OCI-LY1 (cell line): ENCODE measurements around the gene CHCHD6.

Experiments
- H2AFZ ChIP-seq: fragments of 200-600 bp; sonication (generic), shearing (Covaris generic); 2 replicates; pipeline ENCODE4 v1.6.0; 2014; ENCODE audit warnings: antibody characterized with exemption, mild to moderate bottlenecking, low read length
- H3F3A ChIP-seq: fragments of 200-600 bp; sonication (generic), shearing (Covaris generic); 2 replicates; pipeline ENCODE4 v1.6.0; 2014; ENCODE audit warnings: mild to moderate bottlenecking, antibody characterized with exemption, low read length, moderate library complexity; ENCODE audit not compliant: insufficient read depth
- H3K27ac ChIP-seq: fragments of 200-600 bp; sonication (generic); 2 replicates; pipeline ENCODE4 v1.5.1; 2014; ENCODE audit warnings: low read length, mixed run types, mild to moderate bottlenecking, low read depth; ENCODE audit not compliant: poor library complexity, severe bottlenecking
- H3K27me3 ChIP-seq: fragments of 200-600 bp; sonication (generic); 2 replicates; pipeline ENCODE4 v1.6.0; 2014; ENCODE audit warnings: antibody characterized with exemption, mild to moderate bottlenecking, low read length, moderate library complexity; ENCODE audit not compliant: insufficient read depth
- H3K36me3 ChIP-seq: fragments of 200-600 bp; sonication (generic); 2 replicates; pipeline ENCODE4 v1.6.1; 2014; ENCODE audit warnings: mild to moderate bottlenecking, antibody characterized with exemption, low read length, moderate library complexity, mixed read lengths; ENCODE audit not compliant: insufficient read depth
- H3K4me1 ChIP-seq: fragments of 200-600 bp; sonication (generic); 2 replicates; pipeline ENCODE4 v1.5.1; 2014; ENCODE audit warnings: mild to moderate bottlenecking, low read length, moderate library complexity; ENCODE audit not compliant: insufficient read depth, severe bottlenecking
- H3K4me2 ChIP-seq: fragments of 200-600 bp; sonication (generic), shearing (Covaris generic); 2 replicates; pipeline ENCODE4 v1.6.1; 2014; ENCODE audit warnings: low read length
- H3K4me3 ChIP-seq: fragments of 200-600 bp; sonication (generic); 2 replicates; pipeline ENCODE4 v1.5.1; 2014; ENCODE audit warnings: low read length, low read depth, mild to moderate bottlenecking, mixed read lengths; ENCODE audit not compliant: poor library complexity, severe bottlenecking
- H3K79me2 ChIP-seq: fragments of 200-600 bp; shearing (Covaris generic); 2 replicates; pipeline ENCODE4 v1.6.1; 2016; ENCODE audit warnings: mixed run types, low read length, mixed read lengths; ENCODE audit not compliant: insufficient read depth
- H3K9ac ChIP-seq: fragments of 200-600 bp; sonication (generic), shearing (Covaris generic); 2 replicates; pipeline ENCODE4 v1.6.1; 2014; ENCODE audit warnings: mild to moderate bottlenecking, low read length, mixed read lengths
- H3K9me2 ChIP-seq: fragments of 200-600 bp; sonication (generic), shearing (Covaris generic); 2 replicates; pipeline ENCODE4 v1.6.1; 2014; ENCODE audit warnings: low read depth, mild to moderate bottlenecking, low read length, mixed read lengths
- H3K9me3 ChIP-seq: fragments of 200-600 bp; shearing (Covaris generic); 2 replicates; pipeline ENCODE4 v1.6.1; 2014; ENCODE audit warnings: low read length, mixed read lengths
- H4K20me1 ChIP-seq: fragments of 200-600 bp; sonication (generic), shearing (Covaris generic); 2 replicates; pipeline ENCODE4 v1.6.0; 2016; ENCODE audit warnings: mild to moderate bottlenecking, low read length; ENCODE audit not compliant: insufficient read depth
- EZH2 ChIP-seq: fragments of 200-600 bp; sonication (generic), shearing (Covaris generic); IDR thresholded peaks from 2 replicates; pipeline ENCODE4 v1.8.0; 2017; ENCODE audit warnings: borderline replicate concordance, mixed run types, mild to moderate bottlenecking, antibody characterized with exemption, low read length, moderate library complexity, mixed read lengths
- TF ChIP-seq, protein P1 (sequence below): fragments of 200-600 bp; sonication (generic), shearing (Covaris generic); IDR thresholded peaks from 2 replicates; pipeline ENCODE4 v1.5.1; 2017; ENCODE audit warnings: mild to moderate bottlenecking, antibody characterized with exemption, low read length, moderate library complexity, mixed read lengths

CHCHD6 gene

DNA sequence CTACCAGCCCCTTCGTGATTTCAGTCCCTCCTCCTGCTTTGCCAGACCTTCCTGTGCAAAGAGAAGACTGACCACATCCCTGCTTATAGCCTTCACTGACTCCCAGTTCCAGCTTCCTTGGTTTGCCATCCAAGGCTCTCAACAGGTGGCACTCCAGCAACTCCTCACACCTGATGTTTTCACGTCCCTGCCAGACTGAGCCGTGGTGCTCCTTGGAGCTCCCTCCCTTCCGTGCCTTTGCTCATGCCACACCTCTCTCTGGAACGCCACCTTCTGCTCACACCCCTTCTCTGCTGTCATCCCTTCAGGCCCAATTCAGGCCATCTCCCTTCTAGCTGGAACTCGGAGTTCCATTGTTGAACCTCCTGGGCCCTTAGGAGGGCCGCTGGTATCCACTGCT is 12.0 kb downstream of the CHCHD6 start:
- Histone ChIP-seq H3K9me3 (no peaks in the 10 kb centered on the region), H3K27me3 (peaks cover 3% of the 10 kb centered on the region; the same call in 1 of the 2 replicates), H3K36me3 (no peaks in the 10 kb centered on the region), H3K9ac (no peak overlapping the region), H3K79me2 (no peaks in the 10 kb centered on the region), H4K20me1 (no peaks in the 10 kb centered on the region), H3K9me2 (no peaks in the 10 kb centered on the region), H3K4me1 (no peaks in the 10 kb centered on the region), H2AFZ (no peak overlapping the region), H3K27ac (no peak overlapping the region), H3F3A (no peaks in the 10 kb centered on the region), H3K4me3 (no peak overlapping the region), H3K4me2 (no peak overlapping the region)
- no peak for TF ChIP-seq EZH2
- TF ChIP-seq, protein P1, sequence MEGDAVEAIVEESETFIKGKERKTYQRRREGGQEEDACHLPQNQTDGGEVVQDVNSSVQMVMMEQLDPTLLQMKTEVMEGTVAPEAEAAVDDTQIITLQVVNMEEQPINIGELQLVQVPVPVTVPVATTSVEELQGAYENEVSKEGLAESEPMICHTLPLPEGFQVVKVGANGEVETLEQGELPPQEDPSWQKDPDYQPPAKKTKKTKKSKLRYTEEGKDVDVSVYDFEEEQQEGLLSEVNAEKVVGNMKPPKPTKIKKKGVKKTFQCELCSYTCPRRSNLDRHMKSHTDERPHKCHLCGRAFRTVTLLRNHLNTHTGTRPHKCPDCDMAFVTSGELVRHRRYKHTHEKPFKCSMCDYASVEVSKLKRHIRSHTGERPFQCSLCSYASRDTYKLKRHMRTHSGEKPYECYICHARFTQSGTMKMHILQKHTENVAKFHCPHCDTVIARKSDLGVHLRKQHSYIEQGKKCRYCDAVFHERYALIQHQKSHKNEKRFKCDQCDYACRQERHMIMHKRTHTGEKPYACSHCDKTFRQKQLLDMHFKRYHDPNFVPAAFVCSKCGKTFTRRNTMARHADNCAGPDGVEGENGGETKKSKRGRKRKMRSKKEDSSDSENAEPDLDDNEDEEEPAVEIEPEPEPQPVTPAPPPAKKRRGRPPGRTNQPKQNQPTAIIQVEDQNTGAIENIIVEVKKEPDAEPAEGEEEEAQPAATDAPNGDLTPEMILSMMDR: no peak

DNA sequence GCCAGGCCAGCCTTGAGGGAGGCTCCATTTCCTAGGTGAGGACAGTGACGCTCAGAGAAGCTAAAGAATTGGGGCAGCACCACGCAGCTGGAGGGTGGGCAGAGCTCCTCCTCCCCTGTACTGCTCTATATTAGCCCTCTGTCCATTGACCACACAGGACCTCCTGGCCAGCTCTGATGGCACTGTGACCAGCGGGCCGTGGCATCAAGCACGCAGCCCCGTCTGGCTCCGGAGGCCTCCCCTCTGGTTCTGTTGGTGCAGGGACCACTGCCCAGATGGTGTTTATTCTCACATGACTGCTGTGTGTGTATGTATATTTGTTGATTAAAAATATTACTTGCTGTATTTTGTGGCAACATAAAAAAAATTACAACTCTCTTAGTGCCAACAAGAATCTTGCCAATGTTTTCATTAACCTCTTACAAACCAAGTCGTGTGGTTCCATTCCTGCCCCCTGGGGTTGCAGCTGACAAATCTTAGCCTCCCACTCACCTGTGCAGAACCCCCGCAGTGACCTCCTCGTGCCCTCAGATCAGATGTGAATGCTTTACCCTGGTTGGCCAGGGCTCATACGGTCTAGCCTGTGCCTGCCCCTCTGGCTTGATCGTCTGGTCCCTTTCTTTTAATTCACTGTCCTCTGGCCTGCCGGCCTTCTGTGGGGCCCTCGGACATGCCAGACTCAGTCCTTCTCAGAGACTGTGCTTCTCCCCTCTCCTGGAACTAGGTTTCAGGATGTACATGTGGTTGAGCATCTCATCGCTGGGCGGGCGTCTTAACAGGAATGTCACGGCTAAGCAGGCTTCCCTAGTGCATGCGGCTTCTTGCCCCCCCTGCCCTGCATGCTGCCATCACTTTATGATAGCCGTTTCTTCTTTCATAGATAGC is 14.8 kb downstream of the CHCHD6 start:
- Histone ChIP-seq H4K20me1 (no peaks in the 10 kb centered on the region), H3K9ac (no peak overlapping the region), H3K9me2 (no peaks in the 10 kb centered on the region), H3K4me3 (no peak overlapping the region), H3K27me3 (no peaks in the 10 kb centered on the region), H3F3A (no peaks in the 10 kb centered on the region), H3K27ac (no peak overlapping the region), H3K9me3 (no peaks in the 10 kb centered on the region), H3K4me2 (no peak overlapping the region), H3K36me3 (no peaks in the 10 kb centered on the region), H3K4me1 (no peaks in the 10 kb centered on the region), H2AFZ (no peak overlapping the region), H3K79me2 (no peaks in the 10 kb centered on the region)
- no peak for TF ChIP-seq EZH2
- TF ChIP-seq, protein P1: no peak

DNA sequence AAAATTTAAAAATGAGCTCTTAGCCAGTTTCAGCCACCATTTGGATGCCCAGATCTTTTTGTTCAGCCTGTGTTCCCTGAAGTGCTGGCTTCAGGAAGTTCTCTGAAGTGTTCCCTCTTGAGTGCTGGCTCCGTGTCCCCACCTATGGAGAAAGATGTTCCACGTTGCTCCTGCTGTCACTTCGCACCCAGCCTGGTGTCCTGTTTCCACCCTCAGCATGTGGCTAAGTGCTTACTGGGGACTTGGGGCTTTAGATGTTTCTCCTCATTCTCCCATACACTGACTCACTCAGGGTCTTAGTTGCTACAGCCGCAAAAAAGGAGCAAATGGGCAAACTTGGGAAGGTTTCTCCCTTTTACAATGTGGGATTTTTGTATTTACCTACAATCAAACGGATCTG is 16.6 kb downstream of the CHCHD6 start:
- TF ChIP-seq, protein P1: no peak
- TF ChIP-seq EZH2: no peak
- H3K4me1 ChIP-seq: no peaks in the 10 kb centered on the region
- no peaks in the 10 kb centered on the region for H3F3A ChIP-seq

More for the DNA sequence above, 16.6 kb downstream of the CHCHD6 start:
- Histone ChIP-seq H2AFZ (no peak overlapping the region), H3K9me2 (no peaks in the 10 kb centered on the region), H3K9me3 (no peaks in the 10 kb centered on the region), H3K36me3 (no peaks in the 10 kb centered on the region), H3K79me2 (no peaks in the 10 kb centered on the region), H3K27ac (no peak overlapping the region), H3K27me3 (no peaks in the 10 kb centered on the region), H3K9ac (no peak overlapping the region), H4K20me1 (no peaks in the 10 kb centered on the region), H3K4me3 (no peak overlapping the region), H3K4me2 (no peak overlapping the region)
